Measurements from ENCODE around the gene KHSRP. TPM values are rescaled to one million over a fixed set of nuclear protein-coding genes. Genes with fewer than 3 reads are reported as not detected.

The KHSRP gene
- total RNA-seq, 6 experiments from 2014 or later, result 259 to 312 (median 301) TPM

GRCh38 chr19:6453951-6454565, 29.4 kb upstream of the KHSRP start:
- H3K36me3 Mint-ChIP-seq (ENCODE audit: low read depth), result peaks cover 34% of the 10 kb centered on the region
- no peak for DNase-seq
- TF ChIP-seq CTCF (IDR thresholded peaks at IDR 0.05), result no peak
- peaks cover 14% of the 10 kb centered on the region for H3K4me1 Mint-ChIP-seq (ENCODE audit: low read depth)
- no peak overlapping the region for H3K27ac Mint-ChIP-seq
- peaks cover 5% of the 10 kb centered on the region; the same call in 1 of the 2 replicates for H3K27me3 Mint-ChIP-seq (ENCODE audit: insufficient read depth)
- peaks cover 16% of the 10 kb centered on the region for H3K9me3 Mint-ChIP-seq
- H3K4me3 Mint-ChIP-seq, result no peak overlapping the region

- H3K4me3 Mint-ChIP-seq, result no peak overlapping the region
- peaks cover 34% of the 10 kb centered on the region for H3K36me3 Mint-ChIP-seq (ENCODE audit: low read depth)
- H3K27ac Mint-ChIP-seq, result no peak overlapping the region
- H3K4me1 Mint-ChIP-seq (ENCODE audit: low read depth), result peaks cover 3% of the 10 kb centered on the region
- TF ChIP-seq CTCF (IDR thresholded peaks at IDR 0.05), result no peak
- peaks cover 16% of the 10 kb centered on the region for H3K9me3 Mint-ChIP-seq
- H3K27me3 Mint-ChIP-seq (ENCODE audit: insufficient read depth), result peaks cover 4% of the 10 kb centered on the region; the same call in 1 of the 2 replicates
- DNase-seq, result no peak
Measured at GRCh38 chr19:6452899-6453298, 28.3 kb upstream of the KHSRP start.

GRCh38 chr19:6452223-6452614, 27.6 kb upstream of the KHSRP start:
- Mint-ChIP-seq H3K4me3 (no peak overlapping the region), H3K27me3 (ENCODE audit: insufficient read depth) (peaks cover 4% of the 10 kb centered on the region; the same call in 1 of the 2 replicates), H3K9me3 (peaks cover 16% of the 10 kb centered on the region), H3K4me1 (ENCODE audit: low read depth) (no peaks in the 10 kb centered on the region), H3K27ac (no peak overlapping the region), H3K36me3 (ENCODE audit: low read depth) (peaks cover 34% of the 10 kb centered on the region)
- TF ChIP-seq CTCF (IDR thresholded peaks at IDR 0.05), result no peak
- no peak for DNase-seq

GRCh38 chr19:6451583-6452222, 27.1 kb upstream of the KHSRP start:
- Mint-ChIP-seq H3K27ac (no peak overlapping the region), H3K4me1 (ENCODE audit: low read depth) (no peaks in the 10 kb centered on the region), H3K27me3 (ENCODE audit: insufficient read depth) (peaks cover 4% of the 10 kb centered on the region; the same call in 1 of the 2 replicates), H3K36me3 (ENCODE audit: low read depth) (peaks cover 34% of the 10 kb centered on the region), H3K4me3 (no peak overlapping the region), H3K9me3 (peaks cover 16% of the 10 kb centered on the region)
- no peak for TF ChIP-seq CTCF (IDR thresholded peaks at IDR 0.05)
- no peak for DNase-seq

GRCh38 chr19:6450166-6450565, 25.6 kb upstream of the KHSRP start:
- peaks cover 42% of the 10 kb centered on the region for H3K36me3 Mint-ChIP-seq (ENCODE audit: low read depth)
- no peak for TF ChIP-seq CTCF (IDR thresholded peaks at IDR 0.05)

More at GRCh38 chr19:6450166-6450565, 25.6 kb upstream of the KHSRP start:
- H3K27ac Mint-ChIP-seq, result no peak overlapping the region
- H3K27me3 Mint-ChIP-seq (ENCODE audit: insufficient read depth), result peaks cover 4% of the 10 kb centered on the region; the same call in 1 of the 2 replicates
- peaks cover 18% of the 10 kb centered on the region for H3K9me3 Mint-ChIP-seq
- H3K4me1 Mint-ChIP-seq (ENCODE audit: low read depth), result no peaks in the 10 kb centered on the region
- no peak overlapping the region for H3K4me3 Mint-ChIP-seq
- DNase-seq, result no peak

All from HFFc6 (cell line).